A549 (cell line): ENCODE data around the gene CNOT10. TPM values are rescaled to one million over a fixed set of nuclear protein-coding genes. Genes with fewer than 3 reads are reported as not detected.

Source experiments
- ATAC-seq, 2 experiments: fragments of 200-7000 bp in 1 of 2; fragments of >200 bp in 1 of 2; cut with Nextera tagmentation in 1 of 2; cut with Tn5 transposase in 1 of 2; 3 replicates each; pipeline versions ENCODE4 v1.8.0 to v1.9.1; 2018 to 2020; ENCODE audit warnings: mild to moderate bottlenecking in 1 of 2, moderate library complexity in 1 of 2
- CTCF ChIA-PET: fragments of 300-600 bp; sonication (Branson Sonifier 250); formaldehyde crosslinking; extraction: SDS; loops from one replicate; lab custom pipeline; 2021; ENCODE audit warnings: antibody characterized with exemption, inconsistent platforms; lab: Yijun Ruan, JAX
- POLR2A ChIA-PET: fragments of 350-600 bp; formaldehyde crosslinking; extraction: SDS; loops from one replicate; lab custom pipeline; 2021; ENCODE audit warnings: antibody characterized with exemption, inconsistent platforms; lab: Yijun Ruan, JAX
- DNase-seq, 2 experiments: peaks; one replicate each; pipeline versions ENCODE4 v3.0.0 to v3.0.0-alpha.2; 2011 to 2016; ENCODE audit warnings: low read depth in 1 of 2, low spot score in 1 of 2
- FAIRE-seq: peaks from 2 replicates; lab custom pipeline; 2011; peaks lifted over from hg19 to GRCh38; lab: Jason Lieb, UNC
- H3K27ac ChIP-seq, 2 experiments: fragments of >200 bp; sonication (Bioruptor Twin); formaldehyde crosslinking; 3 replicates each; pipeline ENCODE4 v1.5.1; 2016 to 2017
- H3K4me1 ChIP-seq: fragments of >200 bp; sonication (Bioruptor Twin); formaldehyde crosslinking; 3 replicates; pipeline ENCODE4 v1.6.1; 2016
- H3K4me2 ChIP-seq: fragments of >200 bp; sonication (Bioruptor Twin); formaldehyde crosslinking; 3 replicates; pipeline ENCODE4 v1.6.1; 2016
- H3K4me3 ChIP-seq: fragments of >200 bp; sonication (Bioruptor Twin); formaldehyde crosslinking; 3 replicates; pipeline ENCODE4 v1.5.1; 2016
- H3K9me3 ChIP-seq: fragments of >200 bp; sonication (Bioruptor Twin); formaldehyde crosslinking; 3 replicates; pipeline ENCODE4 v1.6.1; 2016
- ATOH8 ChIP-seq: fragments of 250-450 bp; sonication (Bioruptor Pico); IDR thresholded peaks from 2 replicates; pipeline ENCODE4 v1.5.0; 2020; ENCODE audit warnings: low read depth, mild to moderate bottlenecking, moderate library complexity
- CEBPB ChIP-seq, 2 experiments: fragments of >200 bp in 1 of 2; sonication (Bioruptor Twin) in 1 of 2; formaldehyde crosslinking in 1 of 2; IDR thresholded peaks; 2 replicates each; pipeline ENCODE4 v1.6.1; 2012 to 2016
- CTCF ChIP-seq: fragments of >200 bp; sonication (Bioruptor Twin); formaldehyde crosslinking; IDR thresholded peaks from 3 replicates; pipeline ENCODE4 v1.5.1; 2016
- E2F6 ChIP-seq: IDR thresholded peaks from 2 replicates; pipeline ENCODE4 v1.6.1; 2012; ENCODE audit warnings: low read depth, borderline replicate concordance
- EP300 ChIP-seq, 2 experiments: fragments of >200 bp; sonication (Bioruptor Twin); formaldehyde crosslinking; IDR thresholded peaks; 2 replicates in 1 of 2; 3 replicates in 1 of 2; pipeline ENCODE4 v1.6.1; 2016 to 2017
- GATA3 ChIP-seq: IDR thresholded peaks from 2 replicates; pipeline ENCODE4 v1.6.1; 2012; ENCODE audit warnings: borderline replicate concordance
- KDM5A ChIP-seq: fragments of 200-600 bp; sonication (generic); IDR thresholded peaks from 2 replicates; pipeline ENCODE4 v1.6.1; 2016; ENCODE audit warnings: antibody characterized with exemption, mild to moderate bottlenecking
- MAZ ChIP-seq: fragments of 150-350 bp; IDR thresholded peaks from 2 replicates; pipeline ENCODE4 v1.6.1; 2014; ENCODE audit warnings: antibody characterized with exemption, low read depth, low read length, borderline replicate concordance
- MYC ChIP-seq: IDR thresholded peaks from 2 replicates; pipeline ENCODE4 v1.6.1; 2012; ENCODE audit warnings: mild to moderate bottlenecking, inconsistent platforms, low read length, improper control_type of control experiment, borderline replicate concordance
- NFE2L2 ChIP-seq: fragments of 150-350 bp; conservative IDR thresholded peaks from 2 replicates; pipeline ENCODE4 v1.6.1; 2014; ENCODE audit warnings: low read length
- NPAS2 ChIP-seq: fragments of 250-450 bp; sonication (Bioruptor Pico); IDR thresholded peaks from 2 replicates; pipeline ENCODE4 v1.8.0; 2022; ENCODE audit warnings: mild to moderate bottlenecking, moderate library complexity, borderline replicate concordance
- NR3C1 ChIP-seq: fragments of >200 bp; sonication (Bioruptor Twin); formaldehyde crosslinking; IDR thresholded peaks from 3 replicates; pipeline ENCODE4 v1.6.1; 2017
- POLR2A ChIP-seq: IDR thresholded peaks from 2 replicates; pipeline ENCODE4 v1.6.1; 2012; ENCODE audit warnings: mild to moderate bottlenecking, low read length
- RAD21 ChIP-seq, 2 experiments: fragments of >200 bp in 1 of 2; sonication (Bioruptor Twin) in 1 of 2; formaldehyde crosslinking in 1 of 2; IDR thresholded peaks in 1 of 2; conservative IDR thresholded peaks in 1 of 2; 2 replicates in 1 of 2; 3 replicates in 1 of 2; pipeline ENCODE4 v1.6.1; 2012 to 2018; ENCODE audit warnings: inconsistent platforms in 1 of 2
- REST ChIP-seq: fragments of 200-600 bp; sonication (generic); IDR thresholded peaks from 2 replicates; pipeline ENCODE4 v1.6.1; 2016; ENCODE audit warnings: antibody characterized with exemption, mild to moderate bottlenecking, moderate library complexity
- RFX5 ChIP-seq: fragments of 450-650 bp; IDR thresholded peaks from 2 replicates; pipeline ENCODE4 v1.7.1; 2014; ENCODE audit warnings: antibody characterized with exemption, mild to moderate bottlenecking, moderate library complexity
- SMC3 ChIP-seq: fragments of >200 bp; sonication (Bioruptor Twin); formaldehyde crosslinking; IDR thresholded peaks from 3 replicates; pipeline ENCODE4 v1.6.1; 2018; ENCODE audit warnings: inconsistent platforms
- USF2 ChIP-seq: fragments of 450-650 bp; IDR thresholded peaks from 2 replicates; pipeline ENCODE4 v1.6.1; 2014; ENCODE audit warnings: antibody characterized with exemption
- ZFP36 ChIP-seq: fragments of 450-650 bp; IDR thresholded peaks from 2 replicates; pipeline ENCODE4 v1.6.1; 2014; ENCODE audit warnings: borderline replicate concordance; ENCODE audit not compliant: partially characterized antibody
- ZSCAN20 ChIP-seq: fragments of 250-450 bp; sonication (Bioruptor Pico); IDR thresholded peaks from 2 replicates; pipeline ENCODE4 v1.8.0; 2022; ENCODE audit warnings: mild to moderate bottlenecking, moderate library complexity
- WGBS: methylation state at CpG from one replicate; pipeline ENCODE4 v1.1.6; 2017; ENCODE audit errors: missing lambda C conversion rate; 5-methylcytosine and 5-hydroxymethylcytosine counted together
- polyA plus RNA-seq, 4 experiments: library from polyadenylated mRNA; depleted of rRNA in 3 of 4; stranded (reverse); fragments of >200 nt; fragmentation: RNase III in 1 of 4; extraction: RNeasy Plus Mini Kit Qiagen cat#74134 plus additional on column Dnase treatment in 1 of 4; gene quantifications; 2 replicates in 3 of 4; 3 replicates in 1 of 4; pipeline ENCODE4 v1.2.3, GENCODE V29; 2011 to 2017

Gene CNOT10
- polyA plus RNA-seq, 2 of the 4 experiments (the other 2 are of a cell fraction): 23.6 to 43.2 TPM

GRCh38 chr3:32820971-32821685, 136.1 kb downstream of the CNOT10 start (continued):
- TF ChIP-seq REST (no peak), RFX5 (no peak), ZFP36 (no peak), NPAS2 (no peak), KDM5A (no peak), NFE2L2 (no peak), MAZ (no peak), SMC3 (no peak)

GRCh38 chr3:32821686-32822296, 136.8 kb downstream of the CNOT10 start:
- Histone ChIP-seq H3K4me1 (peaks cover 20% of the 10 kb centered on the region), H3K4me2 (no peak overlapping the region)
- ATAC-seq (no peak), FAIRE-seq (no peak)
- CTCF ChIA-PET: interaction anchor here (1.6 to 1.8 kb wide), 2 partner anchors 8 to 9 kb away, joined by 3 to 6 read pairs; no protein-coding TSS in a partner anchor
- TF ChIP-seq NR3C1 (no peak), ZSCAN20 (CRISPR knock-in tag) (no peak), RAD21 (conservative IDR thresholded peaks at IDR 0.05 in 1 of 2, IDR thresholded peaks at IDR 0.05 in 1 of 2) (no peak)
- TF ChIP-seq, all 56 proteins: peak for 0
- Histone ChIP-seq H3K27ac (no peak overlapping the region), H3K4me3 (no peak overlapping the region), H3K9me3 (no peaks in the 10 kb centered on the region)
- POLR2A ChIA-PET: interaction anchor here (1.0 kb wide), 1 partner anchor 11 kb away, joined by 3 read pairs; no protein-coding TSS in a partner anchor
- WGBS: 74% methylated on average over 22 of the region's 44 CpGs
- no peak for DNase-seq

- no peaks in the 10 kb centered on the region for H3K9me3 ChIP-seq
- ChIA-PET CTCF (interaction anchor here (1.6 kb wide), 1 partner anchor 10 kb away, joined by 3 read pairs; no protein-coding TSS in a partner anchor), POLR2A (no interaction called here)
- H3K4me1 ChIP-seq: peaks cover 9% of the 10 kb centered on the region
- H3K4me2 ChIP-seq: no peak overlapping the region
- no peak overlapping the region for H3K27ac ChIP-seq
- no peak overlapping the region for H3K4me3 ChIP-seq
- DNase-seq (no peak), ATAC-seq (no peak), FAIRE-seq (no peak)
- WGBS: 52% methylated on average over 5 of the region's 5 CpGs
- no peak for TF ChIP-seq POLR2A
- TF ChIP-seq ATOH8 (CRISPR knock-in tag): no peak
- TF ChIP-seq GATA3: no peak
- TF ChIP-seq EP300 (IDR thresholded peaks at IDR 0.05): no peak
- TF ChIP-seq CTCF: no peak
- no peak for TF ChIP-seq USF2
- TF ChIP-seq MYC: no peak
- no peak for TF ChIP-seq CEBPB (IDR thresholded peaks at IDR 0.05)
- TF ChIP-seq E2F6: no peak
Observed at GRCh38 chr3:32822609-32823498, 137.9 kb downstream of the CNOT10 start.
